HepG2 (cell line): Measurements from ENCODE around the gene CST8. TPM values are rescaled to one million over a fixed set of nuclear protein-coding genes. Genes with fewer than 3 reads are reported as not detected.

Source experiments
- ATAC-seq: fragments of 200-7000 bp; cut with Tn5 transposase; 3 replicates; pipeline ENCODE4 v1.9.1; 2020; ENCODE audit warnings: mild to moderate bottlenecking, moderate library complexity
- BruUV-seq: library from RNA; stranded (reverse); fragments of 400-500 nt; replicated peaks from 2 replicates; lab custom pipeline; 2021; lab: Mats Ljungman, UMichigan
- CTCF ChIA-PET: fragments of 300-600 bp; formaldehyde crosslinking; extraction: SDS; loops from one replicate; lab custom pipeline; 2021; ENCODE audit warnings: low total read pairs, inconsistent platforms, low intra/inter-chr PET ratio; lab: Yijun Ruan, JAX
- POLR2A ChIA-PET: fragments of 350-600 bp; sonication (Branson Sonifier 250); formaldehyde crosslinking; loops from one replicate; lab custom pipeline; 2020; ENCODE audit warnings: antibody characterized with exemption, inconsistent platforms; lab: Yijun Ruan, JAX
- DNase-seq: peaks from one replicate; pipeline ENCODE4 v3.0.0-alpha.2; 2015; ENCODE audit warnings: low spot score
- FAIRE-seq: peaks from 3 replicates; lab custom pipeline; 2011; peaks lifted over from hg19 to GRCh38; lab: Jason Lieb, UNC
- H2AFZ ChIP-seq: one replicate; pipeline ENCODE4 v1.6.1; 2011; ENCODE audit warnings: low read length, inconsistent platforms
- H3K27ac ChIP-seq: fragments of 300-600 bp; 3 replicates; pipeline ENCODE4 v1.8.0; 2011; ENCODE audit warnings: mixed run types, mild to moderate bottlenecking, mixed read lengths, low read length, inconsistent platforms; ENCODE audit not compliant: insufficient read depth; ENCODE audit errors: extremely low read length
- H3K27me3 ChIP-seq, 2 experiments: fragments of 200-600 bp in 1 of 2; 2 replicates in 1 of 2; 3 replicates in 1 of 2; pipeline versions ENCODE4 v1.6.0 to v1.8.0; 2011; ENCODE audit warnings: low read length in 2 of 2, mild to moderate bottlenecking in 2 of 2, moderate library complexity in 2 of 2, inconsistent platforms in 1 of 2; ENCODE audit not compliant: insufficient read depth in 2 of 2, control insufficient read depth in 1 of 2
- H3K36me3 ChIP-seq, 2 experiments: fragments of 200-600 bp in 1 of 2; replicated peaks in 1 of 2; 2 replicates in 1 of 2; 3 replicates in 1 of 2; pipeline versions ENCODE4 v1.5.1 to v1.8.0; 2011; ENCODE audit warnings: low read length in 2 of 2, inconsistent platforms in 1 of 2; ENCODE audit not compliant: insufficient read depth in 2 of 2, control insufficient read depth in 1 of 2
- H3K4me1 ChIP-seq: 2 replicates; pipeline ENCODE4 v1.5.1; 2012; ENCODE audit warnings: low read length, inconsistent platforms; ENCODE audit not compliant: insufficient read depth
- H3K4me2 ChIP-seq: 2 replicates; pipeline ENCODE4 v1.6.0; 2011; ENCODE audit warnings: low read depth, low read length, inconsistent platforms
- H3K4me3 ChIP-seq, 3 experiments: fragments of 200-600 bp in 1 of 3; sonication (generic), shearing (Covaris generic) in 1 of 3; replicated peaks in 1 of 3; 2 replicates each; pipeline ENCODE4 v1.5.1; 2011 to 2016; ENCODE audit warnings: low read length in 3 of 3, inconsistent platforms in 2 of 3, low read depth in 2 of 3, mild to moderate bottlenecking in 2 of 3, control low read depth in 1 of 3, mixed read lengths in 1 of 3; ENCODE audit not compliant: insufficient read depth in 1 of 3
- H3K79me2 ChIP-seq: one replicate; pipeline ENCODE4 v1.6.1; 2011; ENCODE audit warnings: low read length, inconsistent platforms; ENCODE audit not compliant: insufficient read depth
- H3K9ac ChIP-seq: 2 replicates; pipeline ENCODE4 v1.6.0; 2011; ENCODE audit warnings: mild to moderate bottlenecking, low read depth, low read length, inconsistent platforms; ENCODE audit not compliant: insufficient read depth
- H3K9me3 ChIP-seq: 2 replicates; pipeline ENCODE4 v1.5.1; 2012; ENCODE audit warnings: mild to moderate bottlenecking, low read length
- H4K20me1 ChIP-seq: 2 replicates; pipeline ENCODE4 v1.6.0; 2011; ENCODE audit warnings: inconsistent platforms, mild to moderate bottlenecking, low read length, moderate library complexity; ENCODE audit not compliant: insufficient read depth
- AHR ChIP-seq: IDR thresholded peaks from 2 replicates; pipeline ENCODE4 v1.6.1; 2018; ENCODE audit warnings: missing genetic modification reagents, missing compliant biosample characterization
- HNRNPH1 ChIP-seq: fragments of 200-400 bp; formaldehyde crosslinking; optimal IDR thresholded peaks from 2 replicates; pipeline ENCODE3; 2017; ENCODE audit warnings: mild to moderate bottlenecking, low read depth, low read length
- NFAT5 ChIP-seq: sonication (generic); formaldehyde crosslinking; IDR thresholded peaks from 2 replicates; pipeline ENCODE4 v1.4.0; 2020; ENCODE audit warnings: missing genetic modification reagents
- PRDM4 ChIP-seq: sonication (generic); formaldehyde crosslinking; IDR thresholded peaks from 2 replicates; pipeline ENCODE4 v1.9.0; 2021; ENCODE audit warnings: missing genetic modification reagents, borderline replicate concordance
- ZNF205 ChIP-seq: IDR thresholded peaks from 2 replicates; pipeline ENCODE4 v1.6.1; 2018; ENCODE audit warnings: missing biosample characterization, missing genetic modification reagents
- ZNF75D ChIP-seq: sonication (generic); formaldehyde crosslinking; IDR thresholded peaks from 2 replicates; pipeline ENCODE4 v1.8.1; 2023; ENCODE audit warnings: missing genetic modification reagents, mild to moderate bottlenecking, borderline replicate concordance
- ZSCAN9 ChIP-seq: IDR thresholded peaks from 2 replicates; pipeline ENCODE4 v1.6.1; 2016; ENCODE audit warnings: borderline replicate concordance
- WGBS: methylation state at CpG from one replicate; pipeline ENCODE4 v1.1.6; 2017; ENCODE audit warnings: low lambda C conversion rate; 5-methylcytosine and 5-hydroxymethylcytosine counted together
- in situ Hi-C: cut with HindIII; loops from 2 replicates; pipeline ENCODE4 v1.10.0; 2017; ENCODE audit warnings: low pct_unique_long_range_greater_than_20kb; ENCODE audit not compliant: extremely low pct_ligation_motif_present
- intact Hi-C: fragments of 100-400 bp; cut with micrococcal nuclease; formaldehyde crosslinking; loops from one replicate; pipeline ENCODE4 v1.10.0; 2022; ENCODE audit not compliant: unreplicated experiment
- polyA plus RNA-seq, 8 experiments: library from polyadenylated mRNA; depleted of rRNA in 3 of 8; stranded (reverse) in 7 of 8; unstranded in 1 of 8; fragments of >200 nt; fragmentation: Illumina TruSeq in 4 of 8; extraction: Trizol in 4 of 8; gene quantifications; 2 replicates each; pipeline versions ENCODE4 v1.2.1 to v1.2.3, GENCODE V29; 2011 to 2016; ENCODE audit warnings: low read depth in 4 of 8, missing spikeins in 1 of 8, mixed read lengths in 1 of 8; ENCODE audit not compliant: insufficient read depth in 1 of 8
- total RNA-seq, 5 experiments: library from RNA; depleted of rRNA; stranded (reverse); fragments of >200 nt; fragmentation: Illumina TruSeq; extraction: Trizol; gene quantifications; 2 replicates each; pipeline ENCODE4 v1.2.3, GENCODE V29; 2016; ENCODE audit warnings: low read depth in 1 of 5
- TF ChIP-seq, protein P1 (sequence below): sonication (generic); formaldehyde crosslinking; IDR thresholded peaks from 2 replicates; pipeline ENCODE4 v1.4.0; 2020; ENCODE audit warnings: missing genetic modification reagents
- TF ChIP-seq, protein P2 (sequence below): sonication (generic); formaldehyde crosslinking; IDR thresholded peaks from 2 replicates; pipeline ENCODE4 v1.5.0; 2020; ENCODE audit warnings: mild to moderate bottlenecking, missing genetic modification reagents, moderate library complexity

Gene CST8
- total and polyA plus RNA-seq, 2 of the 13 experiments (the other 11 are each of a cell fraction or from before 2014, with no cell fraction given): not detected

DNA sequence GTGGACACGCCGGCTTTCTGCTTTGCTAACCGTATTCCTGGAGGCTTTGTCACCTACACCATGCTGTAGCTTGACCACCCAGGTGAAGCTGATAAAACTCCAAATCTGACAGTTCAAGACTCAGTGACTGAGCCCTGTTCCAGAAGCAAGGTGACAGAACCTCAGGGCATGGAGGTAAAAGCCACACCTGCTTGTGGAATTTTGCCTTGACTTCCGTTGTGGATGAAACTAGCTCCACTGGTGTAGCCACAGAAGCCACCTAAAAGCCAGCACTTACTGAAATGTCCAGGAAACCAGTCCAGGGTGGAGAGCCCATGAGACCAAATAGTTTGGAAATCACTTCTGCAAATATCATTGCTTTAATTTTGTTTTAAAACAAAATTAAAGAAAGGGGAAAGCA, 11.0 kb downstream of the CST8 start:
- Histone ChIP-seq H3K27ac (no peak overlapping the region), H3K79me2 (no peaks in the 10 kb centered on the region), H3K4me1 (no peaks in the 10 kb centered on the region), H3K9me3 (no peaks in the 10 kb centered on the region), H4K20me1 (no peaks in the 10 kb centered on the region), H3K9ac (no peak overlapping the region), H3K36me3 (no peaks in the 10 kb centered on the region), H2AFZ (no peak overlapping the region), H3K4me3 (no peak overlapping the region), H3K27me3 (peaks cover 0 to 47% of the 10 kb centered on the region in 2 experiments; a peak in 2 of 5 replicates), H3K4me2 (no peak overlapping the region)
- in situ Hi-C loops: no loop called here
- no TSS peak for BruUV-seq
- POLR2A ChIA-PET: no interaction called here
- ATAC-seq (no peak), DNase-seq (no peak), FAIRE-seq (no peak)
- 57% methylated on average over 4 of the region's 4 CpGs for WGBS
- CTCF ChIA-PET: no interaction called here
- intact Hi-C loops: no loop called here
- TF ChIP-seq, protein P1, sequence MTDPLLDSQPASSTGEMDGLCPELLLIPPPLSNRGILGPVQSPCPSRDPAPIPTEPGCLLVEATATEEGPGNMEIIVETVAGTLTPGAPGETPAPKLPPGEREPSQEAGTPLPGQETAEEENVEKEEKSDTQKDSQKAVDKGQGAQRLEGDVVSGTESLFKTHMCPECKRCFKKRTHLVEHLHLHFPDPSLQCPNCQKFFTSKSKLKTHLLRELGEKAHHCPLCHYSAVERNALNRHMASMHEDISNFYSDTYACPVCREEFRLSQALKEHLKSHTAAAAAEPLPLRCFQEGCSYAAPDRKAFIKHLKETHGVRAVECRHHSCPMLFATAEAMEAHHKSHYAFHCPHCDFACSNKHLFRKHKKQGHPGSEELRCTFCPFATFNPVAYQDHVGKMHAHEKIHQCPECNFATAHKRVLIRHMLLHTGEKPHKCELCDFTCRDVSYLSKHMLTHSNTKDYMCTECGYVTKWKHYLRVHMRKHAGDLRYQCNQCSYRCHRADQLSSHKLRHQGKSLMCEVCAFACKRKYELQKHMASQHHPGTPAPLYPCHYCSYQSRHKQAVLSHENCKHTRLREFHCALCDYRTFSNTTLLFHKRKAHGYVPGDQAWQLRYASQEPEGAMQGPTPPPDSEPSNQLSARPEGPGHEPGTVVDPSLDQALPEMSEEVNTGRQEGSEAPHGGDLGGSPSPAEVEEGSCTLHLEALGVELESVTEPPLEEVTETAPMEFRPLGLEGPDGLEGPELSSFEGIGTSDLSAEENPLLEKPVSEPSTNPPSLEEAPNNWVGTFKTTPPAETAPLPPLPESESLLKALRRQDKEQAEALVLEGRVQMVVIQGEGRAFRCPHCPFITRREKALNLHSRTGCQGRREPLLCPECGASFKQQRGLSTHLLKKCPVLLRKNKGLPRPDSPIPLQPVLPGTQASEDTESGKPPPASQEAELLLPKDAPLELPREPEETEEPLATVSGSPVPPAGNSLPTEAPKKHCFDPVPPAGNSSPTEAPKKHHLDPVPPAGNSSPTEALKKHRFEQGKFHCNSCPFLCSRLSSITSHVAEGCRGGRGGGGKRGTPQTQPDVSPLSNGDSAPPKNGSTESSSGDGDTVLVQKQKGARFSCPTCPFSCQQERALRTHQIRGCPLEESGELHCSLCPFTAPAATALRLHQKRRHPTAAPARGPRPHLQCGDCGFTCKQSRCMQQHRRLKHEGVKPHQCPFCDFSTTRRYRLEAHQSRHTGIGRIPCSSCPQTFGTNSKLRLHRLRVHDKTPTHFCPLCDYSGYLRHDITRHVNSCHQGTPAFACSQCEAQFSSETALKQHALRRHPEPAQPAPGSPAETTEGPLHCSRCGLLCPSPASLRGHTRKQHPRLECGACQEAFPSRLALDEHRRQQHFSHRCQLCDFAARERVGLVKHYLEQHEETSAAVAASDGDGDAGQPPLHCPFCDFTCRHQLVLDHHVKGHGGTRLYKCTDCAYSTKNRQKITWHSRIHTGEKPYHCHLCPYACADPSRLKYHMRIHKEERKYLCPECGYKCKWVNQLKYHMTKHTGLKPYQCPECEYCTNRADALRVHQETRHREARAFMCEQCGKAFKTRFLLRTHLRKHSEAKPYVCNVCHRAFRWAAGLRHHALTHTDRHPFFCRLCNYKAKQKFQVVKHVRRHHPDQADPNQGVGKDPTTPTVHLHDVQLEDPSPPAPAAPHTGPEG (CRISPR knock-in tag): no peak
- TF ChIP-seq, protein P2, sequence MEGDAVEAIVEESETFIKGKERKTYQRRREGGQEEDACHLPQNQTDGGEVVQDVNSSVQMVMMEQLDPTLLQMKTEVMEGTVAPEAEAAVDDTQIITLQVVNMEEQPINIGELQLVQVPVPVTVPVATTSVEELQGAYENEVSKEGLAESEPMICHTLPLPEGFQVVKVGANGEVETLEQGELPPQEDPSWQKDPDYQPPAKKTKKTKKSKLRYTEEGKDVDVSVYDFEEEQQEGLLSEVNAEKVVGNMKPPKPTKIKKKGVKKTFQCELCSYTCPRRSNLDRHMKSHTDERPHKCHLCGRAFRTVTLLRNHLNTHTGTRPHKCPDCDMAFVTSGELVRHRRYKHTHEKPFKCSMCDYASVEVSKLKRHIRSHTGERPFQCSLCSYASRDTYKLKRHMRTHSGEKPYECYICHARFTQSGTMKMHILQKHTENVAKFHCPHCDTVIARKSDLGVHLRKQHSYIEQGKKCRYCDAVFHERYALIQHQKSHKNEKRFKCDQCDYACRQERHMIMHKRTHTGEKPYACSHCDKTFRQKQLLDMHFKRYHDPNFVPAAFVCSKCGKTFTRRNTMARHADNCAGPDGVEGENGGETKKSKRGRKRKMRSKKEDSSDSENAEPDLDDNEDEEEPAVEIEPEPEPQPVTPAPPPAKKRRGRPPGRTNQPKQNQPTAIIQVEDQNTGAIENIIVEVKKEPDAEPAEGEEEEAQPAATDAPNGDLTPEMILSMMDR (CRISPR knock-in tag): no peak
- no peak for TF ChIP-seq NFAT5 (CRISPR knock-in tag)
- no peak for TF ChIP-seq ZNF75D
- no peak for TF ChIP-seq AHR
- TF ChIP-seq HNRNPH1: no peak
- TF ChIP-seq ZNF205: no peak
- no peak for TF ChIP-seq ZSCAN9 (CRISPR knock-in tag)
- TF ChIP-seq PRDM4 (CRISPR knock-in tag): no peak
